ENCODE measurements around the gene GPC5. TPM values are rescaled to one million over a fixed set of nuclear protein-coding genes. Genes with fewer than 3 reads are reported as not detected.

Gene GPC5
- total and polyA plus RNA-seq, 2 of the 8 experiments (the other 6 are each of a cell fraction or from before 2014, with no cell fraction given), result 0.20 to 0.39 TPM

DNA sequence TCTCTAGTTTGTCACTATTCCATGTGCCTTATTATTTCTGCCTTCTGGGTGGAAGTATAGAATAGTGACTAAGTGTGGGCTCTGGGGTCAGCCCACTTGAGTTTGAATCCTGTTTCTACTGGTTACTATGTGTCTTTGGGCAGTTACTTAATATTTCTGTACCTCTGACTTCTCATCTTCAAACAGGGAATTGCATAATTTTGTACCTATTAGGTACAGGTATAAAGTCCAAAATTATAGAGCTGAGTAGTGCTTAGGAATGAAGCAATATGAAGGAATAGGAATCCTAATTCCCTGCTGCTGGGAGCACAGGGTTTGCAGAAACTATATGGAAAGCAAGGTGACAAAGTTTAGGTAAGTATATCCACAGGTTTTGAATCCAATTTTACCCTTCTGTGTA, 564.5 kb downstream of the GPC5 start:
- no peak overlapping the region for H3K56ac ChIP-seq (replicated peaks; ENCODE audit: insufficient read length, low read depth, low read length)
- POLR2A ChIA-PET (ENCODE audit: partially characterized antibody), result no interaction called here
- no peaks in the 10 kb centered on the region for H3K79me1 ChIP-seq (ENCODE audit: low read depth, low read length)

More for the DNA sequence above, 564.5 kb downstream of the GPC5 start:
- no peak overlapping the region for H3K4ac ChIP-seq (replicated peaks; ENCODE audit: insufficient read length, low read depth, low read length)
- H3K4me3 ChIP-seq (ENCODE audit: extremely low read depth in 1 of 4, insufficient read depth in 2 of 4, low read depth in 3 of 4, low read length in 4 of 4), result no peak overlapping the region
- CTCF ChIA-PET (ENCODE audit: partially characterized antibody), result no interaction called here
- no peak overlapping the region for H3K4me2 ChIP-seq (ENCODE audit: insufficient read depth in 1 of 2, low read depth in 2 of 2, low read length in 2 of 2)
- no peak overlapping the region for H3K23ac ChIP-seq (ENCODE audit: insufficient read length)
- FAIRE-seq (no peak), DNase-seq (ENCODE audit: low read depth in 1 of 2, low spot score in 2 of 2) (no peak)
- H4K20me1 ChIP-seq (replicated peaks in 1 of 2; ENCODE audit: control insufficient read depth in 1 of 2, insufficient read depth in 2 of 2, low read length in 2 of 2), result no peaks in the 10 kb centered on the region
- no peak overlapping the region for H2AK5ac ChIP-seq (ENCODE audit: low read depth, low read length)
- H4K91ac ChIP-seq (replicated peaks; ENCODE audit: insufficient read length, low read length), result no peak overlapping the region
- H3K36me3 ChIP-seq (ENCODE audit: control insufficient read depth in 2 of 4, insufficient read depth in 4 of 4, low read length in 3 of 4), result no peaks in the 10 kb centered on the region
- TF ChIP-seq ZNF274 (IDR thresholded peaks at IDR 0.05; ENCODE audit: borderline replicate concordance, extremely low read depth, low read length) (no peak), JUND (IDR thresholded peaks at IDR 0.05; ENCODE audit: low read length) (no peak), BCL11A (IDR thresholded peaks at IDR 0.05; ENCODE audit: low read depth in 2 of 2, low read length in 2 of 2) (no peak), CBX8 (IDR thresholded peaks at IDR 0.05; ENCODE audit: borderline replicate concordance, low read depth, low read length) (no peak), TCF12 (IDR thresholded peaks at IDR 0.05; ENCODE audit: low read depth, low read length) (no peak), BRCA1 (IDR thresholded peaks at IDR 0.05; ENCODE audit: low read depth, low read length) (no peak), GTF2F1 (IDR thresholded peaks at IDR 0.05; ENCODE audit: borderline replicate concordance, low read depth, low read length) (no peak), SP4 (IDR thresholded peaks at IDR 0.05; ENCODE audit: low read length) (no peak), CEBPB (IDR thresholded peaks at IDR 0.05; ENCODE audit: low read depth, low read length) (no peak), GABPA (IDR thresholded peaks at IDR 0.05; ENCODE audit: borderline replicate concordance, insufficient read depth, low read length) (no peak)
- TF ChIP-seq, protein P1, sequence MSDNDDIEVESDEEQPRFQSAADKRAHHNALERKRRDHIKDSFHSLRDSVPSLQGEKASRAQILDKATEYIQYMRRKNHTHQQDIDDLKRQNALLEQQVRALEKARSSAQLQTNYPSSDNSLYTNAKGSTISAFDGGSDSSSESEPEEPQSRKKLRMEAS (IDR thresholded peaks at IDR 0.05), result no peak
- H3K79me2 ChIP-seq (ENCODE audit: control insufficient read depth in 1 of 2, insufficient read depth in 2 of 2, low read length in 2 of 2), result no peaks in the 10 kb centered on the region
- H3K18ac ChIP-seq (ENCODE audit: extremely low read depth, low read length), result no peak overlapping the region
- H2AFZ ChIP-seq (ENCODE audit: low read length), result no peak overlapping the region
- no peak overlapping the region for H2BK5ac ChIP-seq (ENCODE audit: low read depth, low read length)
- no peak overlapping the region for H4K5ac ChIP-seq (ENCODE audit: insufficient read length, low read depth, low read length)
- no peak overlapping the region for H2BK15ac ChIP-seq (ENCODE audit: low read length)
- no peaks in the 10 kb centered on the region for H3K27me3 ChIP-seq (replicated peaks in 1 of 4; ENCODE audit: control insufficient read depth in 3 of 4, extremely low read depth in 1 of 4, insufficient read depth in 3 of 4, low read length in 3 of 4)
- H3K4me1 ChIP-seq (replicated peaks in 1 of 4; ENCODE audit: control insufficient read depth in 3 of 4, insufficient read depth in 4 of 4, low read length in 3 of 4), result no peaks in the 10 kb centered on the region
- no peak overlapping the region for H3K14ac ChIP-seq (ENCODE audit: insufficient read length)
- H3K23me2 ChIP-seq (ENCODE audit: low read depth, low read length), result no peaks in the 10 kb centered on the region
- H3K27ac ChIP-seq (ENCODE audit: low read depth, low read length), result no peak overlapping the region
- H3K9me3 ChIP-seq (ENCODE audit: insufficient read depth in 2 of 2, low read depth in 1 of 2, low read length in 1 of 2), result no peaks in the 10 kb centered on the region
- H4K8ac ChIP-seq (ENCODE audit: extremely low read depth, insufficient read depth, low read length), result no peak overlapping the region
- H3K9ac ChIP-seq (replicated peaks in 1 of 4; ENCODE audit: extremely low read depth in 1 of 4, low read depth in 3 of 4, low read length in 3 of 4), result no peak overlapping the region
- no peak overlapping the region for H2BK120ac ChIP-seq (replicated peaks; ENCODE audit: low read depth, low read length)
- H2BK12ac ChIP-seq (ENCODE audit: low read depth, low read length), result no peak overlapping the region
- no peak overlapping the region for H2BK20ac ChIP-seq (ENCODE audit: low read length)

All from H1 (cell line).